HG03571 (cell line): ENCODE results near the gene GRIP2.

Experiments
- ATAC-seq: cut with Tn5 transposase; IDR thresholded peaks from one replicate; pipeline ENCODE4 v1.9.1; 2021; ENCODE audit not compliant: unreplicated experiment

GRIP2 gene

DNA sequence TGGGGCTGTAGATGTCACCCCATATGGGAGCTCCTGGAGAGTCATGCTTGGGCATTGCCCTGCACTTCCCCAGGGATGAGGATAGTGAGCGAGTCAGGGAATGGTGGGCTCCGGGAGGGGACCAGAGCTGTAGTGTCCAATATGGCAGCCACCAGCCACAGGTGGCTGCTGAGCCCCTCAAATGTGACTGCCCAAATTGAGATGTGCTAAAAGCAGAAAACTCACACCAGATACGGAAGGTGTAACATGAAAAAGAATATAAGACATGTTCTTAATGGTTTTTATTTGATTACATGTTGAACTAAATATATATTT lies 31.7 kb downstream of the GRIP2 start:
- no peak for ATAC-seq

- no peak for ATAC-seq
These were observed 32.2 kb downstream of the GRIP2 start for GRCh38 chr3:14507757-14508504.

DNA sequence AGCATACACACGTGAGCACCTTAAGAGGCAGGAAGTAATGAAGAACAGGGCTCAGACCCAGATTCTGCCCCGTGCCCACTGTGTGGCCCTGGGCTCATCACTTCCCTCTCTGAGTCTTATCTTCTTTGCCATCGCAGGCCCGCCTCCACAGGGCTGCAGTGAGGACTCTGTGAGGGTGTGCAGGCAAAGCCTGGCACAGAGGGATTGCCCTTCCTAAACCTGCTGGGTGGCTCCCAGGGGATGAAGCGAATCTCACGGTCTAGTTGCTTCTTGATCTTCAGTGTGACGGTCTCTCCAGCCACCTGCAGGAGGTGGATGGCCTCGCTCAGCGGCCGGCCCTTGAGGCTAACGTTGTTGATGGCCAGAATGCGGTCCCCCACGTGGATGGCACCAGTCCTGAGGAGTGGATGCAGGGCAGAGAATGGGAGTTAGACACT lies 32.8 kb downstream of the GRIP2 start:
- no peak for ATAC-seq

DNA sequence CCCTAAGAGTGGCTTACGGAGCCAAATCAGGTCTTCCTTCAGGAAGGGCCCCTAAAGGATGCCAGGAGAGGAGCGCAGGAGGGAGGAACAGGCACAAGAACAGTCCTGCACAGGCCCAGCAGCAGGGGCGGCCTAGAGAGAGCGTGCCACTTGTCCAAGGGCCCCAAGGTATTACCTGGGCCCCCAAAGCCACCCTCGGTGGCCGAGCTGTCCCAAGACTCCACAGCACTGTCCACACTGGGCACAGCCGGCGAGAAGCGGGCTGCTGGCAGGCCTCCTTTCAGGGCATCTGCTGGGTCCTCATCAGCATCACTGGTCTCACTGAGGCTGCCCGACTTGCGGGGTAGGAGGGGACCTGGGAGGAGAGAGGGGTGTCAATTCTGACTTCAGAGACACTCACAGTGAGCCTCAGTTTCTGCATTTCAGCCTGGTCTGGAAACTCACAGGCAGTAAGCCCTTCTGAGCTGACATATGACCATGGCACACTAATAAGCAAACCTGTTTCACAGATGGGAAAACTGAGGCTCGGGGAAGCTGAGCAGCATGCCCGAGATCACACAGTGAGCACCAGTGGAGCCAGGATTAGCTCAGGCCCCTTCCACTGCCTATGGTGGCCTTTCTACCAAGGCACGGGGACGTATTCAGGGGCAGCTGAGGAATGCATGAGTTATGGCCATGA lies 33.4 kb downstream of the GRIP2 start:
- ATAC-seq, result no peak

GRCh38 chr3:14505803-14506500 lies 34.2 kb downstream of the GRIP2 start:
- ATAC-seq, result no peak

- ATAC-seq, result no peak
These were observed 34.9 kb downstream of the GRIP2 start for GRCh38 chr3:14505001-14505802.

DNA sequence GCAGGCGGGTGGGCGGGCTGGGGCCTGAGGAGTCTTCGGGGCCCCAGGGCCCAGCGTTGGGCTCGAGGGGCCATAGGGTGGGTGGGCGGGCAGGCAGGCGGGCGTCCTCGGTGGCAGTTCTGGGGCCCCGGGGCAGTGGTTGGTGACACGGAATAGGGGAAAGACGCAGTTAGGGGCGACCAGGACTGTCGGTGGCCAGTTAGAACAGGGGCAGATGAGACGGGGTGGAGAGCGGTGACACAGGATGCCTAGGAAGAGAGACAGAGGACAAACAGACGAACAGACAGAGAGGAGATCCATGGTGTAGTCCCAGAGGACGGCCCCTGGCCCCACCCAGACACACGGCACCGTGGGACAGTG lies 36.5 kb downstream of the GRIP2 start:
- ATAC-seq, result no peak

GRCh38 chr3:14503033-14503705 lies 37.0 kb downstream of the GRIP2 start:
- no peak for ATAC-seq

DNA sequence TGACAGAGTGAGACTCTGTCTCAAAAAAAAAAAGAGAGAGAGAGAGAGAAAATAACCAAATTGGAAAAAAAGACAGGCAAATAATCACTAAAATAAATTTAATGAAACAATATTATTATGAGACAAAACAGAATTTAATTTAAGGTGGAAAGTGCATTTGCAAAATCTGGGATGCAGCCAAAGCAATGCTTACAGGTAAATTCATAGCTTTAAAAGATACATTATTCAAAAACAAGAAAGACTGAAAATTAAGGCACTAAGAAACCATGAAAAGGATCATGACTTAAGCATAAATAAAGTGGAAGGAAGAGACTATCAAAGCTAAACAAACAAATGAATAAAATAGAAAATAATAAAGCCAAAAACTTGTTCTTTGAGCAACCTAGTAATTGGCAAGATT lies 37.7 kb downstream of the GRIP2 start:
- no peak for ATAC-seq

DNA sequence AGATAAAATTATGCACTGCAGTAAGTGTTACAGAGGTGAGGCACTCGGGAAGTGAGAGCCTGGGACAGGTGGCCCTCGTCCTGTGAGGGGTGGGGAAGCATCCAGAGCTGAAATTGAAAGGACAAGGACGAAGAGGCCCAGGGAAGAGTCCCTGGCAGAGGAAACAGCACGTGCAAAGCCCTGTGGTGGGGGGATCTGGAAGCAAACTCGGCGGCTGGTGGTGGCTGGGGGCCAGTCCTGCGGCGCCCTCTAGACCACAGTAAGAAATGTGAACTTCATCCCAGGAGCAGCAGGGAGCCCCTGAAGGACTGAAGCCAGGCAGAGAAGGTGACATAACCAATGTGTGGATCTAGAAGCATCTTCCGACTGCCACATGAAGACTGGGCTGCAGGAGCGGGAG lies 42.8 kb downstream of the GRIP2 start:
- no peak for ATAC-seq

DNA sequence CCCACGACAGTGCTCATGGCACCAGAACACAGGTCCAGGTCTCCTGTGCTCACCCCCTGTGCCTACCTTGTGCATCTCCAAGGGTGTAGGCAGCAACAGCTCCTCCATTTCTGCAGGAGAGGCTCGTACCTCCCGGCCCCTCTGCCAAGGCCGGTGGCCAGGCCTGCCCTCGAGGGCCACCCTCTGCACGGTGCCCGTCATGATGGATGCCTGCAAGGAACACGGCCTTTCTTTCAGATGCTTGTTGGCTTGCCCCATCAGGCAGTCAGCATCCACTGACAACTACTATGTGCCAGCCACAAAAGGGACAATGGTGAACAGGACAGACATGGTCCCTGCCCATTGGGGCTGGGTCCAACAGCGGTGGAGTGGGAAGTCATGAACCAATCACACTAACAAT lies 43.8 kb downstream of the GRIP2 start:
- ATAC-seq, result no peak

- ATAC-seq, result no peak
These were observed 45.2 kb downstream of the GRIP2 start for GRCh38 chr3:14494973-14495300.

DNA sequence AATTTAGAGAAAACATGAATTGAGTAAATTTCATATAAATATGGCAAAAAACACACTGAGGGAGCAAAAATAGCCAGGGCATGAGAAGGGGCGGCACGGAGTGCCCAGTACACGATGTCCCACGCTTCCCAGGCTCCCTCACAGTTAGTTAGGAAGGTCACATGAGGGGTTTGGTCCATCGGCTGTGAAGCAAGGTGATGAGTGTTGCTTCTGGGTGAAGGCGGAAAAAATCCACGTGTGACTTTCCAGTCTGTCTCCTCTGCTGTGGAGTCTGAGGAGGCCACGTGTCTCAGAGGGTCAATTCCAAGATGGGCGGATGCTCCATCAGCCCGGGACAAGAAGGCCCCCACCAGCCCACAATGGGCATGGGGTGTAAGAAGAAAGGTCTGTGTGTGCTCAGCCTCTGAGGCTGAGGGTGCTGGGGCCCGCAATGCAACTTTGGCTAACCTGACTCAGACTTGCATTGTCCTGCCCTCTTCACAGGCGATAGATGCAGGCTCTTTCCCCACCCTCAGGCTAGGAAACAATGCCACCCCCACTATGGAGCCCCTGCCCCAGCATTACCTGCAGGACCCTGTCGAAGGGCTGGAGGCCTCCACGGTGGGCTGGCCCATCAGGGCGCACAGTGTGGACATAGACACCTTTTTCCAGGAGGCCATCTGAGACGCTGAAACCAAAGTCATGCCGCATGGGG lies 45.7 kb downstream of the GRIP2 start:
- ATAC-seq, result no peak

- ATAC-seq, result no peak
These were observed 46.9 kb downstream of the GRIP2 start for GRCh38 chr3:14492948-14493881.

GRCh38 chr3:14491396-14492190 lies 48.5 kb downstream of the GRIP2 start:
- ATAC-seq, result no peak

DNA sequence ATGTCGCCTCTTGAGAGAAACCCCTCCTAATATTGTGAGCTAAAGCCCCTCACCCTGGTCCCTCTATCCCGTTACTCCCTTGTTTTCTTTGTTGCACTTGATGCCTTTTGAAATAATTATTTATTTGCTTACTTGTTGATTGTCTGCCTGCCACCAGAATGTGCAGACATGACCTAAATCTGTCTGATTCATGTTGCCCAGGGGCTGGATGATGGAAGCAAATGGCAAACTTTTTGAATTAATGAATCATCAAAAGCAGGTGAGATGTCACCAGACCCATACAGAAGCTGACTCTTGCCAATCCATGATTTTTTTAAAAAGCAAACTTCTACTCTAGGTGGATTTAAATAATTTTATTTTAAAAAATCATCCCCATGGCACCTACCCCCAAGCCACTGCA lies 49.3 kb downstream of the GRIP2 start:
- ATAC-seq, result no peak

- ATAC-seq, result no peak
These were observed 49.9 kb downstream of the GRIP2 start for GRCh38 chr3:14490255-14490654.

DNA sequence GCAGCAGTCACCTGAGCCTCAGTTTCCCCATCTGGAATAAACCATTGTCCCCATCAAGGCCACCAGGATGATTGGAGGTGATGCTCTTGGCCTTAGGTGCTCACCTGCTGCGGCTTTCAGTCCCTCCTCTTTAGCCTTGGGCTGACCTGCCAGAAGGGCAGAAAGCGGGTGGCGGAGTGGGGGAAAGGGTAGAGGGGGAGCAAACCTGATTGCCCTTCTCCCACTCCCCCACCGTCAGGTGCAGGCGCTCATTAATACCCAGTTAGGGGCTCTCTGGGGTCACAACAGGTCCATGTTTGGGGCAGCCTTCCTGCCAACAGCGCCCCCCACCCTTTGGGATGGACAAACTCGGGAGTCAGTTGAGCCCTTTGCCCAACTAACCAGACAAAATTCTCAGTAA lies 50.5 kb downstream of the GRIP2 start:
- no peak for ATAC-seq
